Fibroblast of upper back skin (primary cell): ENCODE data around the gene TBC1D28.
"Not testable (repeated sequence)": the region's sequence is repeated elsewhere in the genome, so short reads cannot be mapped to it uniquely, and the experiment has no call there.

Experiments used
- DNase-seq: peaks from one replicate; pipeline ENCODE4 v3.0.0-alpha.2; 2013

Gene TBC1D28

GRCh38 chr17:18644291-18644690 lies at the start of gene TBC1D28:
TSS of gene TBC1D28 (minus strand) at chr17:18644391. CDS start at chr17:18641352, 3,039 bp downstream.
- not testable (repeated sequence) for DNase-seq

DNA sequence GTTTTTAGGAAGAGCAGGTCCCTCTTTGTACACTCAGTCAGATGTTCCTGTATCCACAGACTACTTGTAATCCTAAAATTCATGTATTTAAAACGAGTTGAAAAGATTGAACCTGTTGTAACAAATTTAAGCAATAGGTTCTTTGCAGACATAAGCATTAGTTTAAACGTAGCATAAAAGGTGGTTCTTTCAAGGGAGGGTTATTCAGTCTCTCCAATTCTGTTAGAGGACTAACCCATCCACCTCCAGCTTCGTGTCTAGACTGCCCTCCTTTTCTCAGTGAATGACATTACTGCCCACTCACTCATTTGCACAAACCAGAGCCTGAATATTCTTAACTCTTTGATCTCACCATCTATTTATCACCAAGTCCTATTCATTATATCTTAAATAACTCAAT lies 38.5 kb upstream of the TBC1D28 start:
- not testable (repeated sequence) for DNase-seq

DNA sequence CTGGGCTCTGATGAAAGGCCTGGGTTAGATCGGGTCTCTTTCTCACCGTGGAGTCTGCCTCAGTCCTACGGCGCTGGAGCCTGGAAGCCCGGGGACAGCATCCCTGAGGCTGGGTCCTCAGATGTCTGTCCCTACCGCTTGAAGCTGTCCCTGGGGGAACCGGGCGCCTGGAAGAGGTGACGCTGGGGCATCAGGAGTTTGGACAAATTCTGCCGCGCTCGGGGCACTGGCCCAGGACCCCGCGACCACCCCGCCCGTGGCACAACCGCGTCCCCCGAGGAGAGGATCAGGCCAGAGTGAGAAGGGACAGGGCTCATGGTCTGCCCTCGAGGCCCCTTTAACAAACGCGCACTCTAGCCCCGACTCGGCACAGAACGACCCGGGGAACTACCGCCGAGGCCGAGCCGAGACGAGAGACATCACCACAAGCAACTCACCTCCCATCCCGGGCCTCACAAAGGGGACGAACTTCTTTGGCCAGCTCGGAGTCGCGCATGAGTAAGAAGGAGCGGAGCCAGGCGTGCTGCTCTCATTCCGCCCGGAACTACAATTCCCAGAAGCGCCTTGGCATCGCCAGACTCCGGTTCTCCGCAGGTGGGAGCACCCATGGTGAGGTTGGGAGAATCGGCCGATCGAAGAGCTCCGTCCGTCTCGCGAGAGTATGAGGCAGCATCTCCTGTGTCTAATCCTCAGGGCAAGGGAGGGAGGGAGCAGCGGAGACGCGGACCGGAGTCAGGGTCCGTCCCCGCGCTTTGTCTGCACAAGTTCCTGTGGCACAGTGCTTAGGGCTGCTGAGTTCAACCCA lies 37.8 kb upstream of the TBC1D28 start, which contains the start of gene FOXO3B:
Gene FOXO3B, minus strand, starts transcription at position 548 of the 805 bp plus-strand sequence. CDS start 663 bp downstream, outside the sequence.
- peak; percentile 98 for DNase-seq

GRCh38 chr17:18677381-18677780 lies 33.2 kb upstream of the TBC1D28 start:
- not testable (repeated sequence) for DNase-seq

- not testable (repeated sequence) for DNase-seq
Observed at GRCh38 chr17:18676928-18677327, 32.7 kb upstream of the TBC1D28 start.

GRCh38 chr17:18672395-18673227 lies 28.4 kb upstream of the TBC1D28 start:
- DNase-seq, result not testable (repeated sequence)

GRCh38 chr17:18668625-18669024 lies 24.4 kb upstream of the TBC1D28 start:
- not testable (repeated sequence) for DNase-seq

- not testable (repeated sequence) for DNase-seq
Observed at GRCh38 chr17:18667535-18667934, 23.3 kb upstream of the TBC1D28 start.

GRCh38 chr17:18666326-18666725 lies 22.1 kb upstream of the TBC1D28 start:
- not testable (repeated sequence) for DNase-seq

- not testable (repeated sequence) for DNase-seq
Observed at GRCh38 chr17:18661924-18662624, 17.9 kb upstream of the TBC1D28 start.

- DNase-seq, result not testable (repeated sequence)
Observed at GRCh38 chr17:18650094-18650493, 5.9 kb upstream of the TBC1D28 start.

- DNase-seq, result not testable (repeated sequence)
Observed at GRCh38 chr17:18643124-18643523, 1.1 kb downstream of the TBC1D28 start.

DNA sequence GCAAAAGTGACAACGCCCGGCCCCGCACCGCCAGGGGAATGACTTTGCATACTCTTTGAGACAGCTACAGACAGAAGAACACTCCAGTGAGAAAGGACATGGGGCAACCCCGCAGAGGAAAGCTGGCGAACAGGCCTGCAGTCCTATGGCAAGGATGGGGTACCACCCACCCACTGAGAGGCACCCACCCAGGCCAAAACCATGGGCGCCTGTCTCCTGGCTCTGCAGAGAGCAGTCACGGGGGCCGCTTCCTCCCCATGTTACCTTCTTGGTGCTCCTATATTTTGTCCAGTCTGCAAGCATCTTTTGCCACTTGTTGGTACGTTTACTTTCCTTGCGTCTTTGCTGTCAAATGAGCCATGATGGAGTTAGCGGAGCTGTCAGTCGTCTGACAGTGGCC lies 5.8 kb downstream of the TBC1D28 start:
- not testable (repeated sequence) for DNase-seq

- DNase-seq, result not testable (repeated sequence)
Observed at GRCh38 chr17:18636237-18636636, 8.0 kb downstream of the TBC1D28 start.

DNA sequence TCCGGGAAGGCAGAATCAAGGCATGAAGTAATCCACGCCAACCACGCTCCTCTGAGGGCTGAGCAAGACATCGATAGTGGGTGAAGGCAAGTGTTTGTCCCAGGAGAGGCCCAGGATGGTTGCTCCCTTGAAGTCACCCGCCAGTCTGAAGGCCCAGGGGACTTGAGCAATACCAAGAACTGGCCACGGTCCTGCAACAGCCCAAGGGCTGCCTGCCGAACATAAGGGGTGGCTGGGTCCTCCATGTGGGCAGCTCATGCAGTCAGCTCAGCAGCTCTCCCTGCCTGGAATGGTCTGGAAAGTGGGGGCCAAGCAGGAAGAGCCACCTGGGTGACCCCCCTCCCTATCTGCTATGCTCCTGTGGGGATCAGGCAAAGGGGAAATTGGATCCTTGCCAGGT lies 8.4 kb downstream of the TBC1D28 start:
- DNase-seq, result not testable (repeated sequence)

GRCh38 chr17:18634550-18635263 lies 9.5 kb downstream of the TBC1D28 start:
- DNase-seq, result not testable (repeated sequence)

GRCh38 chr17:18626152-18626870 lies 17.9 kb downstream of the TBC1D28 start:
- no peak for DNase-seq

DNA sequence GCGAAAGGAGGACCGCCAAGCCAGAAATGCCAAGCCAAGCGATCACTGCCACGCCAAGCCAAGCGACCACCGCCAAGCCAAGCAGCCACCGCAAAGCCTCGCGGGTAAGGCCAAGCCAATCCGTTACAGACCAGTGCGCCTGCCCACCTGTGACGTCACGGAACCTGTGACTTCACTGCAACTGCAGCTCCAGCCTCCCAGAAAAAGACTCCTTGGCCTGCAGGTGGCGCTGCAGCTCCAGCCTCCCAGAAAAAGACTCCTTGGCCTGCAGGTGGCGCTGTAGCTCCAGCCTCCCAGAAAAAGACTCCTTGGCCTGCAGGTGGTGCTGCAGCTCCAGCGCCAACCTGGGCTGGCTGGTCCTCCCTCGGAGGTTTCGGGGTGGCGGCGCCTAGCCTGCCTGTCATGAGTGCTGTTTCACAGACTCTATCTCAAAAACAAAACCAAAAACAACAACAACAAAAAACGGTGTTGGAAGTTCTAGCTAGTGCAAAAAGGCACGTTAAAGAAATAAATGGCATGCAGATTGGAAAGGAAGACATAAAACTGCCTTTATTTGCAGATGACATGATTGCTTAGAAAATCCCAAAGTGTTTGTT lies 18.6 kb downstream of the TBC1D28 start:
- DNase-seq, result peak; percentile 74

GRCh38 chr17:18624862-18625501 lies 19.2 kb downstream of the TBC1D28 start:
- DNase-seq, result not testable (repeated sequence)

DNA sequence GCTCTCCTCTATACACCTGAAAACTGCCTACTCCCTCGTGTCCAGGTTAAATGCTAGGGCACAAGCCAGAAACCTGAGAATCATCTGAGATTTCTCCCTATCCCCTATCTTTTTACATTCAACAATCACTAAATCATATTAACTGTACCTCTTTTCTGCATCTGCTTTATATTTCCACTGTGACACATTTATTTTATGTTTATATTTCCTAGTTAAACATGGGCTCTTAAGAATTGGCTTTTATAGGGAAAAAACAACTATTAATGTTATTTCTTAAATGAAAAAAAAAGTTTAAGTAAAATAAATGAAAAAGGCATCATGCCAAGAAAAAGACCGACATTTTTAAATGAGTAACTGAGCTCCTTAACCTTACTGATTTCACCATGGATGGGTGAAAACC lies 26.6 kb downstream of the TBC1D28 start:
- DNase-seq, result not testable (repeated sequence)
